Spinal cord (tissue), 10 donors: ENCODE measurements around the gene SEMA4C. TPM values are rescaled to one million over a fixed set of nuclear protein-coding genes. Genes with fewer than 3 reads are reported as not detected.

Experiments used
- DNase-seq, 6 donors: peaks; one replicate each; pipeline versions ENCODE4 v3.0.0 to v3.0.0-alpha.2; 2013 to 2015; ENCODE audit warnings: low spot score in 6 of 6, low read depth in 4 of 6
- H3K27ac ChIP-seq: one replicate; pipeline ENCODE4 v1.5.1; 2013; ENCODE audit warnings: low read depth, low read length, control low read depth
- H3K27me3 ChIP-seq: one replicate; pipeline ENCODE4 v1.6.1; 2013; ENCODE audit warnings: low read length; ENCODE audit not compliant: control insufficient read depth, insufficient read depth
- H3K36me3 ChIP-seq: one replicate; pipeline ENCODE4 v1.6.1; 2013; ENCODE audit warnings: low read length; ENCODE audit not compliant: control insufficient read depth, insufficient read depth
- H3K4me1 ChIP-seq: one replicate; pipeline ENCODE4 v1.6.1; 2013; ENCODE audit warnings: low read length; ENCODE audit not compliant: control insufficient read depth, insufficient read depth
- H3K4me3 ChIP-seq: one replicate; pipeline ENCODE4 v1.5.1; 2013; ENCODE audit warnings: low read depth, low read length, control low read depth
- H3K9me3 ChIP-seq: one replicate; pipeline ENCODE4 v1.6.1; 2013; ENCODE audit warnings: low read length; ENCODE audit not compliant: control insufficient read depth, insufficient read depth
- WGBS: methylation state at CpG from one replicate; pipeline ENCODE4 v1.1.5; 2013; ENCODE audit warnings: missing lambda C conversion rate; ENCODE audit not compliant: insufficient coverage; 5-methylcytosine and 5-hydroxymethylcytosine counted together
- polyA plus RNA-seq, 2 donors: library from polyadenylated mRNA; unstranded; fragments of 120-200 nt; gene quantifications; one replicate each; pipeline ENCODE4 v1.2.1, GENCODE V29; 2013; ENCODE audit not compliant: insufficient read length in 2 of 2
- total RNA-seq, 2 donors: library from RNA; depleted of rRNA in 1 of 2; stranded (reverse); fragments of 120-200 nt in 1 of 2; fragments of >200 nt in 1 of 2; gene quantifications; one replicate each; pipeline versions ENCODE4 v1.2.3 to v1.2.4, GENCODE V29; 2013 to 2014
- donor health status: healthy.

Gene SEMA4C
- total and polyA plus RNA-seq, 4 donors = 35.9 to 84.0 (median 57.4) TPM

GRCh38 chr2:96825057-96825456 is 44.8 kb downstream of the SEMA4C start:
- Histone ChIP-seq H3K27me3 (no peaks in the 10 kb centered on the region), H3K4me3 (no peak overlapping the region), H3K36me3 (peaks cover 78% of the 10 kb centered on the region), H3K4me1 (peaks cover 17% of the 10 kb centered on the region), H3K27ac (no peak overlapping the region), H3K9me3 (no peaks in the 10 kb centered on the region)
- DNase-seq = no peak
- WGBS = 93% methylated on average over 14 of the region's 14 CpGs

GRCh38 chr2:96824079-96824870 is 45.6 kb downstream of the SEMA4C start:
- Histone ChIP-seq H3K4me3 (no peak overlapping the region), H3K9me3 (no peaks in the 10 kb centered on the region), H3K27ac (no peak overlapping the region), H3K36me3 (peaks cover 76% of the 10 kb centered on the region), H3K27me3 (no peaks in the 10 kb centered on the region), H3K4me1 (peaks cover 24% of the 10 kb centered on the region)
- DNase-seq = no peak
- WGBS = 61% methylated on average over 4 of the region's 6 CpGs

GRCh38 chr2:96823198-96823597 is 46.7 kb downstream of the SEMA4C start:
- Histone ChIP-seq H3K9me3 (no peaks in the 10 kb centered on the region), H3K4me3 (no peak overlapping the region), H3K4me1 (peaks cover 35% of the 10 kb centered on the region), H3K36me3 (peaks cover 73% of the 10 kb centered on the region), H3K27me3 (no peaks in the 10 kb centered on the region), H3K27ac (no peak overlapping the region)
- 97% methylated on average over 11 of the region's 11 CpGs for WGBS
- DNase-seq = no peak

- H3K9me3 ChIP-seq = no peaks in the 10 kb centered on the region
- H3K36me3 ChIP-seq = peaks cover 69% of the 10 kb centered on the region
- H3K4me3 ChIP-seq = no peak overlapping the region
- 84% methylated on average over 4 of the region's 4 CpGs for WGBS
- no peaks in the 10 kb centered on the region for H3K27me3 ChIP-seq
- H3K27ac ChIP-seq = no peak overlapping the region
- H3K4me1 ChIP-seq = peaks cover 39% of the 10 kb centered on the region
- DNase-seq = no peak
These were observed 47.1 kb downstream of the SEMA4C start for GRCh38 chr2:96822786-96823185.

- Histone ChIP-seq H3K4me3 (no peak overlapping the region), H3K27ac (no peak overlapping the region), H3K36me3 (peaks cover 54% of the 10 kb centered on the region), H3K9me3 (no peaks in the 10 kb centered on the region), H3K27me3 (no peaks in the 10 kb centered on the region), H3K4me1 (peaks cover 47% of the 10 kb centered on the region)
- no peak for DNase-seq
- WGBS = 20% methylated on average over 3 of the region's 11 CpGs
These were observed 48.7 kb downstream of the SEMA4C start for GRCh38 chr2:96821113-96821675.

- H3K36me3 ChIP-seq = peaks cover 42% of the 10 kb centered on the region
- peaks cover 51% of the 10 kb centered on the region for H3K4me1 ChIP-seq
- no peaks in the 10 kb centered on the region for H3K27me3 ChIP-seq
- no peak overlapping the region for H3K4me3 ChIP-seq
- no peak overlapping the region for H3K27ac ChIP-seq
- DNase-seq = no peak
- no peaks in the 10 kb centered on the region for H3K9me3 ChIP-seq
- WGBS = 79% methylated on average over 11 of the region's 12 CpGs
These were observed 49.9 kb downstream of the SEMA4C start for GRCh38 chr2:96819876-96820511.

- Histone ChIP-seq H3K4me1 (peaks cover 51% of the 10 kb centered on the region), H3K27me3 (no peaks in the 10 kb centered on the region), H3K4me3 (no peak overlapping the region), H3K27ac (no peak overlapping the region), H3K36me3 (peaks cover 35% of the 10 kb centered on the region), H3K9me3 (no peaks in the 10 kb centered on the region)
- no peak for DNase-seq
- 73% methylated on average over 10 of the region's 10 CpGs for WGBS
These were observed 50.6 kb downstream of the SEMA4C start for GRCh38 chr2:96819128-96819875.

- Histone ChIP-seq H3K36me3 (peaks cover 26% of the 10 kb centered on the region), H3K27ac (no peak overlapping the region), H3K4me1 (peaks cover 48% of the 10 kb centered on the region), H3K27me3 (no peaks in the 10 kb centered on the region), H3K9me3 (no peaks in the 10 kb centered on the region), H3K4me3 (peak overlapping the region; percentile 47)
- no peak for DNase-seq
- 80% methylated on average over 5 of the region's 8 CpGs for WGBS
These were observed 52.0 kb downstream of the SEMA4C start for GRCh38 chr2:96817882-96818281.

GRCh38 chr2:96816836-96817702 is 52.8 kb downstream of the SEMA4C start:
- H3K4me1 ChIP-seq = peaks cover 48% of the 10 kb centered on the region
- peak in 2 of 6 donors; percentile 37 to 44 for DNase-seq
- peaks cover 23% of the 10 kb centered on the region for H3K36me3 ChIP-seq
- H3K27me3 ChIP-seq = no peaks in the 10 kb centered on the region
- no peaks in the 10 kb centered on the region for H3K9me3 ChIP-seq
- under 1% methylated on average over 87 of the region's 89 CpGs for WGBS
- H3K27ac ChIP-seq = no peak overlapping the region
- H3K4me3 ChIP-seq = peak overlapping the region; percentile 47
